ENCODE measurements around the gene WIPF3. TPM values are rescaled to one million over a fixed set of nuclear protein-coding genes. Genes with fewer than 3 reads are reported as not detected.

WIPF3 gene
- total and polyA plus RNA-seq, 2 of the 4 experiments (the other 2 are of a cell fraction) = not detected

DNA sequence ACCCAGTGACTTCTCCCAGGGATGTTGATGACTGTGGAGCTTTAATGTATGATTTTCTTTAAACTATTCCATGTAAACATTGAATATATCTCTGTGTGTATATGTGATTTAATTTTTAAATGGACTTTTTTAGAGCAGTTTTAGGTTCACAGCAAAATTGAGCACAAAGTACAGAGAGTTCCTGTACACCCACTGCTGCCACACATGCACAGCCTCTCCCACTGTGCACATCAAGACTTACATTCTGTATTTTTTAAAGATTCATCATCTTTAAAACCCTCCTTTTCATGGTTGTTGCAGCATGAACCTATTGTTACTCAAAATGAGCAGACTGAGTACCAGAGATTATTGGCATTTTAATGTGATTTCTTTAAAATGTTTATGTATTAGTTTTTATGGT is 51.3 kb downstream of the WIPF3 start:
- BruUV-seq (replicated peaks) = no TSS peak
- H2BK15ac ChIP-seq (ENCODE audit: low read depth, low read length) = no peak overlapping the region
- peaks cover 9% of the 10 kb centered on the region for H3K27me3 ChIP-seq (ENCODE audit: control insufficient read depth, insufficient read depth, low read length)
- no peak for DNase-seq
- no peak overlapping the region for H3K14ac ChIP-seq (replicated peaks; ENCODE audit: low read depth, low read length)
- in situ Hi-C loops (cut with MboI; ENCODE audit: low sequenced_read_pairs) (no loop called here), intact Hi-C loops (cut with micrococcal nuclease) (no loop called here), dilution Hi-C loops (cut with HindIII; ENCODE audit: low sequenced_read_pairs, unreplicated experiment) (no loop called here)
- H3K9ac ChIP-seq (ENCODE audit: low read depth, low read length) = no peak overlapping the region
- no peaks in the 10 kb centered on the region for H3K9me3 ChIP-seq (ENCODE audit: control insufficient read depth, insufficient read depth, low read length)
- no peak overlapping the region for H2BK5ac ChIP-seq (ENCODE audit: low read depth, low read length, poor library complexity, severe bottlenecking)
- no peak overlapping the region for H3K27ac ChIP-seq (ENCODE audit: insufficient read depth, low read length)
- H3K23ac ChIP-seq (ENCODE audit: low read depth, low read length) = no peak overlapping the region
- no peak overlapping the region for H2BK20ac ChIP-seq (ENCODE audit: low read depth, low read length)
- no peak overlapping the region for H3K56ac ChIP-seq (ENCODE audit: extremely low read depth, insufficient read depth, low read length)
- H3K4ac ChIP-seq (ENCODE audit: low read depth, low read length) = no peak overlapping the region
- no peaks in the 10 kb centered on the region for H3K9me1 ChIP-seq (ENCODE audit: insufficient read depth, low read length)
- no peak overlapping the region for H3K18ac ChIP-seq (ENCODE audit: low read depth, low read length)
- no peak overlapping the region for H4K8ac ChIP-seq (ENCODE audit: low read depth in 2 of 2, low read length in 2 of 2)
- no peak overlapping the region for H3K4me2 ChIP-seq (ENCODE audit: low read depth, low read length)
- ChIA-PET CTCF (no interaction called here), POLR2A (ENCODE audit: unreplicated experiment) (no interaction called here)
- TF ChIP-seq FOS (IDR thresholded peaks at IDR 0.05; ENCODE audit: low read depth, low read length) (no peak), MAZ (IDR thresholded peaks at IDR 0.05; ENCODE audit: borderline replicate concordance, low read depth, low read length) (no peak), RAD21 (IDR thresholded peaks at IDR 0.05; ENCODE audit: low read length) (no peak), RCOR1 (IDR thresholded peaks at IDR 0.05; ENCODE audit: insufficient replicate concordance, low read length) (no peak), MXI1 (IDR thresholded peaks at IDR 0.05; ENCODE audit: borderline replicate concordance, low read depth, low read length) (no peak), SMC3 (IDR thresholded peaks at IDR 0.05; ENCODE audit: low read depth, low read length) (no peak), POLR2A (IDR thresholded peaks at IDR 0.05; ENCODE audit: low read depth, low read length) (no peak), MAFK (IDR thresholded peaks at IDR 0.05; ENCODE audit: low read depth, low read length) (no peak), CHD1 (IDR thresholded peaks at IDR 0.05; ENCODE audit: low read depth, low read length) (no peak), CEBPB (IDR thresholded peaks at IDR 0.05; ENCODE audit: low read depth, low read length) (no peak), BHLHE40 (IDR thresholded peaks at IDR 0.05; ENCODE audit: low read depth, low read length) (no peak), NFE2L2 (IDR thresholded peaks at IDR 0.05; ENCODE audit: low read depth, low read length) (no peak)
- TF ChIP-seq, protein P1, sequence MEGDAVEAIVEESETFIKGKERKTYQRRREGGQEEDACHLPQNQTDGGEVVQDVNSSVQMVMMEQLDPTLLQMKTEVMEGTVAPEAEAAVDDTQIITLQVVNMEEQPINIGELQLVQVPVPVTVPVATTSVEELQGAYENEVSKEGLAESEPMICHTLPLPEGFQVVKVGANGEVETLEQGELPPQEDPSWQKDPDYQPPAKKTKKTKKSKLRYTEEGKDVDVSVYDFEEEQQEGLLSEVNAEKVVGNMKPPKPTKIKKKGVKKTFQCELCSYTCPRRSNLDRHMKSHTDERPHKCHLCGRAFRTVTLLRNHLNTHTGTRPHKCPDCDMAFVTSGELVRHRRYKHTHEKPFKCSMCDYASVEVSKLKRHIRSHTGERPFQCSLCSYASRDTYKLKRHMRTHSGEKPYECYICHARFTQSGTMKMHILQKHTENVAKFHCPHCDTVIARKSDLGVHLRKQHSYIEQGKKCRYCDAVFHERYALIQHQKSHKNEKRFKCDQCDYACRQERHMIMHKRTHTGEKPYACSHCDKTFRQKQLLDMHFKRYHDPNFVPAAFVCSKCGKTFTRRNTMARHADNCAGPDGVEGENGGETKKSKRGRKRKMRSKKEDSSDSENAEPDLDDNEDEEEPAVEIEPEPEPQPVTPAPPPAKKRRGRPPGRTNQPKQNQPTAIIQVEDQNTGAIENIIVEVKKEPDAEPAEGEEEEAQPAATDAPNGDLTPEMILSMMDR (conservative IDR thresholded peaks at IDR 0.05; ENCODE audit: low read depth, low read length) = no peak
- TF ChIP-seq, protein P2, sequence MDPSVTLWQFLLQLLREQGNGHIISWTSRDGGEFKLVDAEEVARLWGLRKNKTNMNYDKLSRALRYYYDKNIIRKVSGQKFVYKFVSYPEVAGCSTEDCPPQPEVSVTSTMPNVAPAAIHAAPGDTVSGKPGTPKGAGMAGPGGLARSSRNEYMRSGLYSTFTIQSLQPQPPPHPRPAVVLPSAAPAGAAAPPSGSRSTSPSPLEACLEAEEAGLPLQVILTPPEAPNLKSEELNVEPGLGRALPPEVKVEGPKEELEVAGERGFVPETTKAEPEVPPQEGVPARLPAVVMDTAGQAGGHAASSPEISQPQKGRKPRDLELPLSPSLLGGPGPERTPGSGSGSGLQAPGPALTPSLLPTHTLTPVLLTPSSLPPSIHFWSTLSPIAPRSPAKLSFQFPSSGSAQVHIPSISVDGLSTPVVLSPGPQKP (IDR thresholded peaks at IDR 0.05; ENCODE audit: borderline replicate concordance, low read depth, low read length) = no peak
- TF ChIP-seq, protein P3, sequence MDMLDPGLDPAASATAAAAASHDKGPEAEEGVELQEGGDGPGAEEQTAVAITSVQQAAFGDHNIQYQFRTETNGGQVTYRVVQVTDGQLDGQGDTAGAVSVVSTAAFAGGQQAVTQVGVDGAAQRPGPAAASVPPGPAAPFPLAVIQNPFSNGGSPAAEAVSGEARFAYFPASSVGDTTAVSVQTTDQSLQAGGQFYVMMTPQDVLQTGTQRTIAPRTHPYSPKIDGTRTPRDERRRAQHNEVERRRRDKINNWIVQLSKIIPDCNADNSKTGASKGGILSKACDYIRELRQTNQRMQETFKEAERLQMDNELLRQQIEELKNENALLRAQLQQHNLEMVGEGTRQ (IDR thresholded peaks at IDR 0.05; ENCODE audit: low read depth, low read length) = no peak
- no peak overlapping the region for H4K91ac ChIP-seq (ENCODE audit: insufficient read depth, low read depth, low read length)
- no peak overlapping the region for H2AK5ac ChIP-seq (ENCODE audit: low read depth, low read length)
- no peak overlapping the region for H2BK120ac ChIP-seq (ENCODE audit: low read depth, low read length)
- H2AFZ ChIP-seq (replicated peaks; ENCODE audit: low read length, poor library complexity) = no peak overlapping the region
- no peak overlapping the region for H3K4me3 ChIP-seq (ENCODE audit: insufficient read depth, low read depth, low read length)
- no peak overlapping the region for H2AK9ac ChIP-seq (replicated peaks; ENCODE audit: low read depth, low read length, poor library complexity)
- H4K5ac ChIP-seq (ENCODE audit: low read depth, low read length) = no peak overlapping the region
- no peaks in the 10 kb centered on the region for H4K20me1 ChIP-seq (ENCODE audit: insufficient read depth, low read length)
- no peaks in the 10 kb centered on the region for H3K4me1 ChIP-seq (ENCODE audit: control insufficient read depth, insufficient read depth, low read length)
- ATAC-seq (ENCODE audit: low read depth) = no peak
- H3K79me1 ChIP-seq (ENCODE audit: low read depth in 1 of 2, low read length in 2 of 2) = no peaks in the 10 kb centered on the region
- no peaks in the 10 kb centered on the region for H3K36me3 ChIP-seq (ENCODE audit: control insufficient read depth, insufficient read depth, low read length)

Measured in IMR-90 (cell line).